ENCODE results near the gene KLHL10. TPM values are rescaled to one million over a fixed set of nuclear protein-coding genes. Genes with fewer than 3 reads are reported as not detected.
A peak's percentile ranks its signal among the peaks of the same experiment; 100 is the strongest.

KLHL10 gene
- total and polyA plus RNA-seq, 2 of the 13 experiments (the other 11 are each of a cell fraction or from before 2014, with no cell fraction given) = 0.04 to 0.08 TPM

GRCh38 chr17:41793784-41794539 lies 43.7 kb upstream of the KLHL10 start (continued):
- TF ChIP-seq TEF (CRISPR knock-in tag; IDR thresholded peaks at IDR 0.05) = no peak
- no peak for TF ChIP-seq ZNF281 (CRISPR knock-in tag; IDR thresholded peaks at IDR 0.05; ENCODE audit: borderline replicate concordance)
- no peak for TF ChIP-seq DRAP1 (CRISPR knock-in tag; IDR thresholded peaks at IDR 0.05)
- no peak; the same call in 1 of the 2 replicates for TF ChIP-seq ZBED4 (CRISPR knock-in tag; IDR thresholded peaks at IDR 0.05; ENCODE audit: borderline replicate concordance)
- TF ChIP-seq ZNF556 (CRISPR knock-in tag; IDR thresholded peaks at IDR 0.05; ENCODE audit: borderline replicate concordance) = no peak
- TF ChIP-seq ZNF746 (CRISPR knock-in tag; IDR thresholded peaks at IDR 0.05) = peak; percentile 28; the same call in 1 of the 2 replicates
- TF ChIP-seq ZBTB3 (CRISPR knock-in tag; IDR thresholded peaks at IDR 0.05; ENCODE audit: borderline replicate concordance, low read depth) = no peak
- TF ChIP-seq MNT (IDR thresholded peaks at IDR 0.05) = no peak
- TF ChIP-seq ZFP36L2 (CRISPR knock-in tag; IDR thresholded peaks at IDR 0.05) = no peak
- no peak for TF ChIP-seq ZSCAN9 (CRISPR knock-in tag; IDR thresholded peaks at IDR 0.05; ENCODE audit: borderline replicate concordance)
- no peak for TF ChIP-seq GTF2F1 (IDR thresholded peaks at IDR 0.05; ENCODE audit: low read length)
- TF ChIP-seq ZSCAN30 (CRISPR knock-in tag; IDR thresholded peaks at IDR 0.05) = no peak
- no peak for TF ChIP-seq SP2 (CRISPR knock-in tag; IDR thresholded peaks at IDR 0.05)
- no peak for TF ChIP-seq ZNF512 (CRISPR knock-in tag; IDR thresholded peaks at IDR 0.05)
- no peak for TF ChIP-seq RORA (CRISPR knock-in tag; IDR thresholded peaks at IDR 0.05)
- no peak for TF ChIP-seq SMAD3 (CRISPR knock-in tag; IDR thresholded peaks at IDR 0.05)
- no peak for TF ChIP-seq ZNF224 (CRISPR knock-in tag; IDR thresholded peaks at IDR 0.05)
- no peak for TF ChIP-seq ZSCAN31 (CRISPR knock-in tag; IDR thresholded peaks at IDR 0.05; ENCODE audit: low read depth)
- TF ChIP-seq ATAD3A (CRISPR knock-in tag; IDR thresholded peaks at IDR 0.05) = no peak
